Right kidney (tissue), 1 donor: Measurements from ENCODE around the gene PCNX1.
"Not testable (repeated sequence)": the region's sequence is repeated elsewhere in the genome, so short reads cannot be mapped to it uniquely, and the experiment has no call there.

Source experiments
- DNase-seq: peaks from one replicate; pipeline ENCODE4 v3.0.0-alpha.2; 2016

The PCNX1 gene

DNA sequence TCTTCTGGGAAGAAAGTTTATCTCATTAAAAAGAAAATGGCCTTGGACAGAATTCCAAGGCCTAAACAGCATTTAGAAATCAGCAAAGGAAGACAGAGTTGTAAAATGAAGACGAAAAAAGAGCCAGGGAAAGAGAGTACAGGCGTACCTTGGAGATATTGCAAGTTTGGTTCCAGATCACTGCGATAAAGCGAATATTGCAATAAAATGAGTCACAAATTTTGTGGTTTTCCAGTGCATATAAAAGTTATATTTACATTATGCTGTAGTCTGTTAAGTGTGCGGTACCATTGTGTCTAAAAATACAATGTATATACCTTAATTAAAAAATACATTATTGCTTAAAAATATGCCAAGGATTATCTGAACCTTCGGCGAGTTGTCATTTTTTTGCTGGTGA, 9.0 kb downstream of the PCNX1 start:
- no peak for DNase-seq

DNA sequence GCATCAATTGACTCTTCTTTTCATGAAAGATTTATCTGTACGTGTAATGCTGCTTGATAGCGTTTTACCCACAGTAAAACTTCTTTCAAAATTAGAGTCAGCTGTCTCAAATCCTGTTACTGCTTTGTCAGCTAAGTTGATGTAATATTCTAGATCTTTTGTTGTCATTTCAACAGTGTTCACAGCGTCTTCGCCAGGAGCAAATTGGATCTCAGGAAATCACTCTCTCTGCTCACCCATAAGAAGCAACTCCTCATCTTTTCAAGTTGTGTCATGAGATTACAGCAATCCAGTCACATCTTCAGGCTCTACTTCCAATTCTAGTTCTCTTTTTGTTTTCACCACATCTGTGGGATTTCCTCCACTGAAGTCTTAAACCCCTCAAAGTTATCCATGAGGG, 9.5 kb downstream of the PCNX1 start:
- no peak for DNase-seq

DNA sequence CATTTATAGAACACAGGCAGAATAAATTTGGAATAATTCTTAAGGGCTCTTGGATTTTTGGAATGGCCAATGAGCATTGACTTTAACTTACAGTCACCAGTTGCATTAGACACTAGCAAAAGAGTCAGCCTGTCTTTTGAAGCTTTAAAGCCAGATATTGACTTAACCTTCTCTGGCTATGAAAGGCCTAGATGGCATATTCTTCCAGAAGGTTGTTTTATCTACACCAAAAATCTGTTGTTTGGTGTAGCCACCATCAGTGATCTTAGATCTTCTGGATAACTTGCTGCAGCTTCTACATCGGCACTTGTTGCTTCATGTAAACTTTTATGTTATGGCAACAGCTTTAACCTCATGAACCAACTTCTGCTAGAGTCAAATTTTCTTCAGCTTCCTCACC, 10.4 kb downstream of the PCNX1 start:
- DNase-seq, result no peak

DNA sequence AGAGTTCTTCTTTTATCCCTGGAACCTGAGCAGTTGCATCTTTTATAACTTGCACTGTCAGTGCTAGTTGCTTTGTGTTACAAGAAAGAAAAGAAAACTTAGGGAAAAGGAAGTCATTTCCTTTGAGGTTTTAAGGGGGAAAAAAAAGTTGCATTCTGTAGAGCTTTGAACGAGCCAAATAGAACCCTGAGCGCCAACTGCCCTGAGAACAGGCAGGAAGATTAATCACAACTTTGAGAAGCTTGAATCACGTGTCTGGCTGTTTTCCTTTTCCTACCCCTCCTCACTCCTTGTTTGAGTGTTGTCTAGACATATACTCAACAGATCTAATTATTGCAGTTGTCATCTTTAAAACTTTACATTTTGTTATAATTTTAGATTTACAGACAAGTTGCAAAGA, 12.5 kb downstream of the PCNX1 start:
- DNase-seq, result no peak

DNA sequence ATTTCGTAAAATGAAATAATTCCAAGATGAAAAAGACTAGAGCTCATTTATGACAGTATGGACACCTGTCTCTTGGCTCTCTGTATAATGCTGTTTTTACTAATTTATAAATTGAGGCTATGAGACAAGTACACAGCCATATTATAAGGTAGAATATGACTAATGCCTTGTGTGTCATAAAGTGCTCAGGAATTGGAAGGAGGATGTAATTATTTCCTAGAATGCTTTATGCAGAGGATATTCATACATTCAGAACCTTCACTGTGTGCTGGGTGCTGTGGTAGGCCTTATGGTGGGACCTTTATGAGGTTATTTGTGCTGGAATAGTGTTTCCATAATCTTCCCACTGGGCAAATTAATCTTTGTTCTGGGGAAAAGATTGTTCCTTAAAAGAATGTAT, 13.3 kb downstream of the PCNX1 start:
- DNase-seq, result no peak

DNA sequence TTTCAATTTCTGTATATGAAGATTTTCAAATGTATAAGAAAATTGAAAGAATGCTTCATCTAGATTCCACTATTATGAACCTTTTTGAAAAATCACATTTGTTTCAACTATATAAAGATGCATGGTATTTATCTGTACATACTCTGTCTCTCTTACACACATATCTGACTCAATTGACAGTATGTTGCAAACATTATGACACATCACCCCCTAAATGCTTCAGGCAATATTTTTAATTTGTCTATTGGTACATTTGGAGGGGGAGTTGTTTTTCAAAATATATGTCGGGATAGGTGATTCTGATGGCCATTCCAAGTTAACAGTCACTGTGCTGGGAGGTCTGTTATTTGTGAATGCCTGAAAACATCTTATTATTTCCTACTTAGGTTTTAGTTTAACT, 14.4 kb downstream of the PCNX1 start:
- no peak for DNase-seq

DNA sequence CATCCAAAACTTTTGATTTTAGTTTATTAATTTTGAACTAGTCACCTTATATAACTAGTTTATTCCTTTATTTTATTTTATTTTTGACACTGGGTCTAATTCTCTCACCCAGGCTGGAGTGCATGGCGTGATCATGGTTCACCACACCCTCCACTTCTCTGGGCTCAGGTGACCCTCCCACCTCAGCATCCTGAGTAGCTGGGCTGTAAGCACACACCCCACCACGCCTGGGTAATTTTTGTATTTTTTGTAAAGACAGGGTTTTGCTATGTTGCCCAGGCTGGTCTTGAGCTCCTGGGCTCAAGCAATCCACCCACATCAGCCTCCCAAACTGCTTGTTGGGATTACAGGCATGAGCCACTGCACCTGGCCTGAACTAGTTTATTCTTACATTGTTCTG, 17.3 kb downstream of the PCNX1 start:
- no peak for DNase-seq

DNA sequence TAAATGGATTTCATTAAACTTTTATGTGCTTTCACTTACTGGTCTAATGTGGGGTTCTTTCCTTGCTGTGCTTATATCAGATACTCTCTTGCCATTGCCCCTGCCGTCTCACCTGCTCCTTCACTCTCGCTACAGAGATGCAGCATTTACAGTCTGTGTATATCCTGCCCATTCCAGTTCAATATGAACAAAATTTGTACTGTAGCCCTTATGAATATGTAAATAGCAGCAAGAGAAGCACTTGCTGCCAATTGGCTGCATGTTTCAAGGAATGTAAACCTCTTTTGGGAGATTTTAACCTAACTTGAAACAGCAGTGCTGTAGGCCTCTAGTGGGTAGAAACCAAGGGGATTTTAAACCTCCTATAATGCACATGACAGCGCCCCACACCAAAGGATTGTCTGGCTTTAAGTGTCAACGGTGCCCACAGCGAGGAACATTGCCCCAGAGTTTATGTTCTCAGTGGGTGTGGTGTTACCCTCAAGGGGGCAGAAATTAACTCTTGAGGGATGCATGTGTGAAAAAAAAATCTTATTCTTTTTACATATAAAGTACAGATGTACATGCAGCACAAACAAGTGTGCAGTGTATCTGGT, 19.1 kb downstream of the PCNX1 start:
- no peak for DNase-seq

DNA sequence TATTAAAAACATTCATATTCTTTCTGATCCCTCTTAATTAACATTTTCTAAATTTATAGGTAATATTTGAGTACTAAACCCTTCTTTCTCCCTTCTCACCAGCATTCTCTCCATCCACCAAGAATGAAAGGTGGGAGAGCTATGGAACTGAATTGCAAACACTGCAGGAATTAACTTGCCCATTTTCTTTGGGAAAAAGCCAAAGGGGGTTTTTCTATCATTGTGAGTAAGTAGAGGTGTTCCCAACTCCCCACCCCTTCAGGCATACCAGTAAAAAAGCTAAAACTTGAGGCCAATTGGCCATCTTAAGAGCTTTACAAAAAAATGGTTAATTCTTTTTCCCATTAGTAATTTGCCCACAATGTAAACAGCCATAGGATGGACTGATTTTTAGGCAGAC, 23.7 kb downstream of the PCNX1 start:
- DNase-seq, result no peak

DNA sequence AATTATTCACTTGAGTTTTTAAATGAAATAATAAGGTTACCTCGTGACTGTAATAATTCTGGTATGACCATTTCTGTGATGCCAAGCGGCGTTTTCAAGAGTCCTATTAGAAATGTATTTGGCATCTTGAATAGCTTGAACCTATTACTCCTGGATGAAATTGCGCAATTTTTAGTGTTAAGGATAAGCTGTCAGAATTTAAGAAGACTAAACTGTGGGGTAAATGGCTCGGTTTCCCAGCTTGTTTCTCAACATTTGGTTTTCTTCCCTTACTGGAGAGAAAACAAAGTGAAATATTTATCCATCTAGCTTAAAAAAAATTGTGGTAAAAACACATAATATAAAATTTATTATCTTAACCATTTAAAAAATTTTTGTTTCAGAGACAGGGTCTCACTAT, 26.8 kb downstream of the PCNX1 start:
- no peak for DNase-seq

DNA sequence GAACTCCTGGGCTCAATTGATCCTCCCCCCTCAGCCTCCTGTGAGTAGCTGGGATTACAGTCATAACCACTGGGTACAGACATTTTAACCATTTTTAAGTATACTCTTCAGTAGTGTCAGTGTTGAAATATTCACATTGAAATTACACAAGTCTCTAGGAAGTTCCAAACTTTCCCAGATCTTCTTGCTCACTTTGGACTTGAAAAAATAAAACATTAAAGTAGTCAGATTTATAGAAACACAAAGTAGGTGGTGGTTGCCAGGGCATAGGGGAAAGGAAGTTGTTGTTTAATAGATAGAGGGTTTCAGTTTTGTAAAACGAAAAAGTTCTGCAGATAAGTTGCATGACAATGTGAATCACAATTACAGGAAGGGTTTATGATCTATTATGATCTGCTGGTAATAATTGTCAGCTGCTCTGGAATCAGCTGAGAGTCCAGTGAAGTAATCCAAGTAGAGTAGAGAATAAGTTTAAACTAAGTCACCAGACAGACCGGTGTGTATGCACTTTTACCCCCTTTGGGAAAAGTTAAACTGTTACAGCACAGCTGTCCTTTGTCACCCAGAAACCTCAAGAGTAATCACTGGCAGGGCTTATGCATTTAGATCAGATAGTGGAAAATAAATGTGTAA, 27.4 kb downstream of the PCNX1 start:
- DNase-seq, result peak; percentile 23

DNA sequence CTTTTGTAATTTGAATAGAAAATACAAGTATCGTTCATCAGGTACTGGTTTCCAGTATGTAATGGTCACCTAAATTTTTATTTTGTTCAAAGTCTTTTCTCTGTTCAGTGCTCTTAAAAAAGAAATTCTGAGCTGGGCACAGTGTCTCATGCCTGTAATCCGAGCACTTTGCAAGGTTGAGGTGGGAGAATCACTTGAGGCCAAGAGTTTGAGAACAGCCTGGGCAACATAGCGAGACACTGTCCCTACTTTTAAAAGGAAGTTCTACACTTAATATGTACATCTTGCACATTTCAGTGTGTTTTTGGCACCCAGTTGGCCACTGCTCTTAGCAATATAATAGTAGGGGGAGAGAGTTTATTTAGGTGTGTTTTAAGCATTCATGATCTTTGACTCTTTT, 27.9 kb downstream of the PCNX1 start:
- DNase-seq, result no peak

DNA sequence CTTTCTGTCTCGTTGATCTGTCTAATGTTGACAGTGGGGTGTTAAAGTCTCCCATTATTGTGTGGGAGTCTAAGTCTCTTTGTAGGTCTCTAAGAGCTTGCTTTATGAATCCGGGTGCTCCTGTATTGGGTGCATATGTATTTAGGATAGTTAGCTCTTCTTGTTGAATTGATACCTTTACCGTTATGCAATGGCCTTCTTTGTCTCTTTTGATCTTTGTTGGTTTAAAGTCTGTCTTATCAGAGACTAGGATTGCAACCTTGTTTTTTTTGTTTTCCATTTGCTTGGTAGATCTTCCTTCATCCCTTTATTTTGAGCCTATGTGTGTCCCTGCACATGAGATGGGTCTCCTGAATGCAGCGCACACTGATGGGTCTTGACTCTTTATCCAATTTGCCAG, 32.4 kb downstream of the PCNX1 start:
- not testable (repeated sequence) for DNase-seq

DNA sequence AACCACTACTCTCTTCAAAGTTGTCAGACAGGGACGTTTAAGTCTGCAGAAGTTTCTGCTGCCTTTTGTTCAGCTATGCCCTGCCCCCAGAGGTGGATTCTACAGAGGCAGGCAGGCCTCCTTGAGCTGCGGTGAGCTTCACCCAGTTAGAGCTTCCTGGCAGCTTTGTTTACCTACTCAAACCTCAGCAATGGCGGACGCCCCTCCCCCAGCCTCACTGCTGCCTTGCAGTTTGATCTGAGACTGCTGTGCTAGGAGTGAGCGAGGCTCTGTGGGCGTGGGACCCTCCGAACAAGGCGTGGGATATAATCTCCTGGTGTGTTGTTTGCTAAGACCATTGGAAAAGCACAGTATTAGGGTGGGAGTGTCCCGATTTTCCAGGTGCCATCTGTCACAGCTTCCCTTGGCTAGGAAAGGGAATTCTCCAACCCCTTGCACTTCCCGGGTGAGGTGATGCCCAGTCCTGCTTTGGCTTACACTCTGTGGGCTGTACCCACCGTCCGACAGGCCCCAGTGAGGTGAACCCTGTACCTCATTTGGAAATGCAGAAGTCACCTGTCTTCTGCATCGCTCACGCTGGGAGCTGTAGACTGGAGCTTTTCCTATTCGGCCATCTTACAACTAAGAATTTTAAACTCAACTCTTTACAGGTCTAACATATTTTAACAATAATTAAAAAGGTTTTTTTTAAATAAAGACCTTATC, 34.5 kb downstream of the PCNX1 start:
- DNase-seq, result not testable (repeated sequence)

DNA sequence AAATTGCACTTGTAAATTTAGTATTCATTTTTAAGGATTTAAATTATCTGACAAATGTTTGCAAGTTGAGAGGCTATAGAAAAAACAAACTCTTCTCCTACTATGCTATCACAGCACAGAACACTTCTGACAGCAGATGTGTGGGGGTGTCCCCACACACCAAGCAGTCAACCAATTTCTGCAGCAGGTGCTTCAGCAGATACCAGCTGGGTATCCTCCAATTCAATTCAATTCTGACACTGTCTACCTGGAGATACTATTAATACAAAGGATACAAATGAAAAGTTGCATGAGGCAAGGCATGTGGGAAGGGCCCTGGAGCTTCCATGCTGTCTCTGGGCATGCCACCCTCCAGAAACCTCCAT, 35.1 kb downstream of the PCNX1 start:
- DNase-seq, result no peak

DNA sequence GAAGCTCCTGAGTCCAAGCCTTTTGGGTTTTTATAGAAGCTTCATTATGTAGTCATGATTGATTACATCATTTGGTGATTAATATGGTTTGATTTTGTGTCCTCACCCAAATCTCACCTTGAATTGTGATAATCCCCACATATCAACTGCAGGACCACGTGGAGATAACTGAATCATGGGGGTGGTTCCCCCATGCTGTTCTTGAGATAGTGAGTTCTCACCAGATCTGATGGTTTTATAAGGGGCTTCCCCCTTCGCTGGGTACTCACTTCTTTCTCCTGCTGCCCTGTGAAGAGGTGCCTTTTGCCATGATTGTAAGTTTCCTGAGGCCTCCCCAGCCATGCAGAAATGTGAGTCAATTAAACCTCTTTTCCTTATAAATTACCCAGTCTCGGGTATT, 35.5 kb downstream of the PCNX1 start:
- DNase-seq, result not testable (repeated sequence)

DNA sequence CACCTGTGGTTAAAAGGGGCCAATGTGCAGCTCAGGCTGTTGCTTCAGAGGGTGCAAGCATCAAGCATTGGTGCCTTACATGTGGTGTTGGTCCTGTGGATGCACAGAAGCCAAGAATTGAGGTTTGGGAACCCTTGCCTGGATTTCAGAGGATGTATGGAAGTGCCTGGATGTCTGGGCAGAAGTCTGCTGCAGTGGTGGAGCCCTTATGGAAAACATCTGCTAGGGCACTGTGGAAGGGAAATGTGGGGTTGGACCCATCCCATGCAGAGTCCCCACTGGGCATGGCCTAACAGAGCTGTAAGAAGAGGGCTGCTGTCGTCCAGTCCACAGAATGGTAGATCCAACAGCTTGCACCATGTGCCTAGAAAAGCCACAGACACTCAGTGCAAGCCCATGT, 36.6 kb downstream of the PCNX1 start:
- no peak for DNase-seq

DNA sequence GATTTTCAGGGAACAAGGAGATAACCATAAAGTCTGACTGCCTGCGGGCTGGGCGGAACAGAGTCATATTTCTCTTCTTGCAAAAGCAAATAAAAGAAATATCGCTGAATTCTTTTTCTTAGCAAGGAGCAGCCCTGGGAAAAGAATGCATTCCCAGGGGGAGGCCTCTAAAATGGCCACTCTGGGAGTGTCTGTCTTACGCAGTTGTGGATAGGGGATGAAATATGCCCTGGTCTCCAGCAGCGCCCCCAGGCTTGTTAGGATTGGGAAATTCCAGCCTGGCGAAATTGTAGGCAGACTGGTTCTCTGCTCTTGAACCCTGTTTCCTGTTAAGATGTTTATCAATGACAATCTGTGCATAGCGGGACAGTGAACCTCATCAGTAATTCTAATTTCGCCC, 40.5 kb downstream of the PCNX1 start:
- no peak for DNase-seq

DNA sequence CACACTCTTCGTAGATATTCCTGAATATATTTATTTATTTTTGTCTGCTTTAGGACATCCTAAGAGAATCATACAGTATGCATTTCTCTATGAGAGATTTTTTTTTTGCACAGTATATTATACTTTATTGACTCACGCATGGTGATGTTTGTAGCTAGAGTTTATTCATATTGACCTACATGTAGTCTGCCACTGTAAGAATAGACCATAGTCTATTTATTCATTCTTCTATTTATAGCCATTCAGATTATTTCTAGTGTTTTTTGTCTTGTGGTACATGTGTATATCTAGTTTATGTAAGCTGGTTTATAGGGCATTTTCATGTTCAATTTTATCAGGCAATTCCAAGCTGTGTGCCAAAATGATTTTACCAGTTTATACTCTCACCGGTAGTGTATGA, 45.2 kb downstream of the PCNX1 start:
- no peak for DNase-seq

DNA sequence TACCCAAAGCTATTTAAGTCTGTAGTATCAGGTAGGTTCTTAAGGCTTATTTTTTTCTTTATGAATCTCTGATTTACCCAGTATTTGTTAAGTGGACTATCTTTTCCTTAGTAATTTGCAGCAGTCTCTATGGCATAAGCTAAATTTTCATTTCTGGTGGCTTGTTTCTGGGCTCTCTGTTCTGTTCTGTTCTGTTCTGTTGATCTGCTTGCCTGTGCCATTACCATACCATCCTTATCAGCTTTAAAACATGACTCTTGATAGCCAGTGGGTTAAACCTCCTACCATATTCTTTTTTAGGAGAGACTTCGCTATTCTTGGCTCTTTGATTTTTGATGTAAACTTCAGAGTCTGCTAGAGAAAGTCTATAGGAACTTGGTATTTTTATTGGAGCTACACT, 46.8 kb downstream of the PCNX1 start:
- DNase-seq, result no peak

DNA sequence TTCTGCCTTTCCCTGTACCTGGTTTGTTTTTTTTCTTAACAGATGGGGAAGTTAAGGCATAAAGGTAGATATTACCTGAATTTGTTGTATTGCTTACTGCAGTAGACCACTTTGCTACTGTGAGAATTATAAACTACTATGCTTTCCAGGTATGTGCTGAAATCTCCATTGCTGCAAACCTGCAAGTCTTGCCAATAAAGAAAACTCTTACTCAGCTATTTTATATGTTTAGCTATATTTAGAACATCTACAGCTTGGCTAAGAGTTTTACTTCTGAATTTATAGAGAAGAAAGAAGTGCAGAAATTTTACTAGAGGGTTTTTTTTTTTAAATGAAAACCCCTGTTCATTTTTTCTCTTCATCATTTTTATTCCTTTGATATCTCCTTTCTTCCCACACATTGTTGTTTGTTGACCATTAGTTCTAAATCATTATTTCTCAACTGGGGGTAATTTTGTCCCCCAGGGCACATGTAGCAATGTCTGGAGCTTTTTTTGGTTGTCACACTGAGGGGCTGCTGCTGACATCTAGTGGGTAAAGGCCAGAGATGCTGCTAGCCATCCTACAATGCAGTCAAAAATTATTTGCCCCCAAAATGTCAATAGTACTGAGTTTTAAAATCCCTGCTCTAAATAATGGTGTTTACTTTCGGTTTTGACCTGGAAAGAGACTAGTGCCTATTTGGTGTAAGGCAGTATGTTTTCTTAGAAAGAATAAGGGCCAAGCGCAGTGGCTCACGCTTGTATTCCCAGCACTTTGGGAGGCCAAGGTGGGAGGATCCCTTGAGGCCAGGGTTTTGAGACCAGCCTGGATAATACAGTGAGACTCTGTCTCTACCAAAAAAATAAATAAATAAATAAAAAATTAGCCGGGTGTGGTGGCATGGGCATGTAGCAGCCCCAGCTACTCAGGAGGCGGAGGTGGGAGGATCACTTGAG, 48.6 kb downstream of the PCNX1 start:
- DNase-seq, result no peak

DNA sequence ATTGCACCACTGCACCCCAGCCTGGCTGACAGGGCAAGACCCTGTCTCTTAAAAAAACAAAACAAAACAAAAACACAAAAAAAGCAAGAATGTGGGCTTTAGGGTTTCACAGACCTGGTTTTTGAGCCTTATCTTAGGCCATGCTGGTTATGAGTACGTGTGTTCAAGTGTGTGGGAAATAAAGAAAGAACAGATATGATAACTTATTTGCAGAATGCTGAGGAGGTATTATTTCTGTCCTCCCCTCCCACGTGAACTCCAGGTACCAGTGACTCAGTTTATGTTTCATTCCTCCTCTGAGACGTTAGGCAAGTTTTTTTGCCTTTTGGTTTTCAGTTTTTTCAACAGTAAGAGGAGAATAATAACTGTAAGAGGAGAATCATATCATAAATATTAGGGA, 49.3 kb downstream of the PCNX1 start:
- no peak for DNase-seq

DNA sequence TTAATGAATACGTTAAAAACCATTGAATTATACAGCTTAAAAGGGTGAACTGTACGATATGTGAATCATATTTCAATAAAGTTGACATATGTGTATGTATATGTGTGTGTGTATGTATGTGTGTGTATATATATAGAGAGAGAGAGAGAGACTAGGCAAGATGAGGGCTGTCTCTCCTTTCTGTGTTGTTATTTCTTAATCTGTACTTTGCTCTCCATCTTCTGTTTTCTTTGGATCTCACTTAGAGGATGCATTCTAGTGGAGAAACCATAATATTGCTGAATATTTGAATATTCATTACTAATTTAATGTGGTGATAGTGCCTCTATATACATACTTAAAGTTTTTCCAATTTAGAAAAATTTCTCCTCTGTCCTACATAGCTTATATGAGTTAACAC, 50.5 kb downstream of the PCNX1 start:
- no peak for DNase-seq
